Upper lobe of left lung (tissue), 4 donors: Measurements from ENCODE around the gene NEURL1B.

Source experiments
- CTCF ChIP-seq, 6 experiments: fragments of 450-650 bp in 4 of 6; fragments of 200-600 bp in 2 of 6; sonication (generic) in 2 of 6; IDR thresholded peaks; one replicate each; pipeline ENCODE4 v1.5.1; 2016 to 2019; ENCODE audit warnings: antibody characterized with exemption in 6 of 6
- POLR2A ChIP-seq, 4 donors: fragments of 450-650 bp; IDR thresholded peaks; one replicate each; pipeline ENCODE4 v1.5.1; 2016 to 2017; ENCODE audit warnings: antibody characterized with exemption in 4 of 4, mild to moderate bottlenecking in 2 of 4

- no peak for TF ChIP-seq POLR2A (IDR thresholded peaks at IDR 0.05)
- no peak for TF ChIP-seq CTCF (IDR thresholded peaks at IDR 0.05)
These were observed 47.5 kb downstream of the NEURL1B start for GRCh38 chr5:172688349-172689217.
